Kidney epithelial cell (primary cell): Measurements from ENCODE around the gene TTLL5. TPM values are rescaled to one million over a fixed set of nuclear protein-coding genes. Genes with fewer than 3 reads are reported as not detected.

ENCODE experiments used
- DNase-seq: peaks from one replicate; pipeline ENCODE4 v3.0.0-alpha.2; 2010; ENCODE audit warnings: low read depth
- H3K27me3 ChIP-seq: 2 replicates; pipeline ENCODE4 v1.6.0; 2011; ENCODE audit warnings: low read length; ENCODE audit not compliant: control insufficient read depth, insufficient read depth
- H3K36me3 ChIP-seq: 2 replicates; pipeline ENCODE4 v1.5.1; 2011; ENCODE audit warnings: low read length; ENCODE audit not compliant: control insufficient read depth, insufficient read depth
- H3K4me3 ChIP-seq: 2 replicates; pipeline ENCODE4 v1.5.1; 2011; ENCODE audit warnings: low read depth, mild to moderate bottlenecking, control low read depth, low read length
- CTCF ChIP-seq: IDR thresholded peaks from 2 replicates; pipeline ENCODE4 v1.5.1; 2011; ENCODE audit warnings: mild to moderate bottlenecking, moderate library complexity, low read length, control low read depth, inconsistent platforms; ENCODE audit not compliant: insufficient read depth, poor library complexity, severe bottlenecking
- total RNA-seq: library from RNA; depleted of rRNA; stranded (reverse); fragments of >200 nt; gene quantifications from 2 replicates; pipeline ENCODE4 v1.2.3, GENCODE V29; 2015

TTLL5 gene
- total RNA-seq, 1 donor from 2014 or later = 24.7 TPM

- no peaks in the 10 kb centered on the region for H3K27me3 ChIP-seq
- no peak for TF ChIP-seq CTCF
- no peak for DNase-seq
Observed at GRCh38 chr14:75833326-75834020, 172.4 kb downstream of the TTLL5 start.

DNA sequence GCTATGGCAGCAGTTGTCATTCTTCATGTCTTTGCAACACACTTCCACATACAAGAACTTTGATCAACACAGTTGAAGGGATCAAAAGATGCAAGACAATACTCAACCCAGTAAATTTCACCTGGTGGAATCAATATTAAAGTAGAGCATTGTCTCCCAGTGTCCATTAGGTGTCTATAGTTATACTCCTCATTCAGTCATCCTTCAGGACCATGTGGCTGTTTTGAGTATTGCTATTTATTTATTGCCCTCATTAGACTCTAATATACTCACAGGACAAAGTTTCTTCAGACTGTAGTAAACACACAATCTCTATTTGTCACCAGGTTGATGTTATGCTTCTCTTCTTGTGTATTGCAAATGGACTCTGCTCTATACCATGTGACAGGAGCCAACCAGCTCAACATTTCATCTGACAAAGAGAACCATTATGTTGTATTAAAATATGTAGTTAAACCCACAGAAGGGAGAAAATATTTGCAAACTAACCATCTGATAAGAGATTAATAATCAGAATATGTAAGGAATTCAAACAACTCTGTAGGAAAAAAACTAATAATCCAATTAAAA lies 174.2 kb downstream of the TTLL5 start:
- DNase-seq = no peak
- no peak for TF ChIP-seq CTCF
- H3K36me3 ChIP-seq = peaks cover 3% of the 10 kb centered on the region

More at GRCh38 chr14:75833326-75834020, 172.4 kb downstream of the TTLL5 start:
- Histone ChIP-seq H3K4me3 (no peak overlapping the region), H3K36me3 (peaks cover 2% of the 10 kb centered on the region)

DNA sequence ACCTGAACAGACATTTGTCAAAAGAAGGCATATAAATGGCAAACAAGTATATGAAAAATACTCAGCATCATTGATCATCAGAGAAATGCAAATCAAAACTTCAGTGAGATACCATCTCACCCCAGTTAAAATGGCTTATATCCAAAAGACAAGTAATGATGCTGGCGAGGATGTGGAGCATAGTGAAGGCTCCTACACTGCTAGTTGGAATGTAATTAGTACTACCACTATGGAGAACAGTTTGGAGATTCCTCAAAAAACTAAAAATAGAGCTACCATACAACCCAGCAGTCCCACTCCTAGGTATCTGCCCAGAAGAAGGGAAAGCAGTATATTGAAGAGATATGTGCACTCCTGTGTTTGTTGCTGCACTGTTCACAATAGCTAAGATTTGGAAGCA lies 174.7 kb downstream of the TTLL5 start:
- no peaks in the 10 kb centered on the region for H3K27me3 ChIP-seq
- peaks cover 3% of the 10 kb centered on the region for H3K36me3 ChIP-seq
- no peak overlapping the region for H3K4me3 ChIP-seq
- no peak for DNase-seq
- no peak for TF ChIP-seq CTCF

More for the DNA sequence above, 174.2 kb downstream of the TTLL5 start:
- Histone ChIP-seq H3K27me3 (no peaks in the 10 kb centered on the region), H3K4me3 (no peak overlapping the region)

DNA sequence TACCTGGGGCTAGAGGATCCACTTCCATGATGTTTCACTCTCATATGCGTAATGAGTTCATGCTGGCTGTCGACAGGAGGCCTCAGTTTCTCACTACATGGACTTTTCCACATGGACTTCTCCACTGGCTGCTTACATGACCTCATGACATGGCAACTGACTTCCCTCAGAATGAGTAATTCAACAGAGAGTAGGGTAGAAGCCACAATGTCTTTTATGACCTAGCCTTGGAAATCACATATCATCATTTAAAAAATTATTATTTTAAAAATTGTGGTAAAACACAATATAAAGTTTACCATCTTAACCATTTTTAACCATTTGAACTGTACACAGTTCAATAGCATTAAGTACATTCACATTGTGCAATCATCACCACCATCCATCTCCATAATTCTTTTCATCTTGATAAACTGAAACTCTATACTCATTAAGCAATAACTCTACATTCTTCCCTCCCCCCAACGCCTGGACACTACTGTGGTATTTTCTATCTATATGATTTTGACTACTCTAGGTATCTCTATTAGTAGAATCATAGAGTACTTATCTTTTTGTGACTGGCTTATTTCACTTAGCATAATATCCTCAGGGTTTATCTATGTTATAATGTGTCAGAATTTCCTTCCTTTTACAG lies 176.2 kb downstream of the TTLL5 start:
- no peaks in the 10 kb centered on the region for H3K27me3 ChIP-seq
- H3K4me3 ChIP-seq = no peak overlapping the region
- no peak for DNase-seq
- no peak for TF ChIP-seq CTCF
- H3K36me3 ChIP-seq = peaks cover 3% of the 10 kb centered on the region

GRCh38 chr14:75840911-75841310 lies 179.9 kb downstream of the TTLL5 start:
- no peak for DNase-seq
- no peak overlapping the region for H3K4me3 ChIP-seq
- peaks cover 3% of the 10 kb centered on the region for H3K36me3 ChIP-seq
- H3K27me3 ChIP-seq = no peaks in the 10 kb centered on the region
- no peak for TF ChIP-seq CTCF
